Erythroblast (primary cell): ENCODE measurements around the gene ATG2B.

Experiments
- DNase-seq, 2 experiments: peaks; one replicate each; lab custom pipeline; 2025; lab: John Stamatoyannopoulos, UW
- GATA1 ChIP-seq: IDR thresholded peaks from 2 replicates; pipeline ENCODE4 v1.6.1; 2011; ENCODE audit warnings: low read depth, mild to moderate bottlenecking, control low read depth, low read length, moderate library complexity
- POLR2A ChIP-seq: IDR thresholded peaks from 2 replicates; pipeline ENCODE4 v1.6.1; 2011; ENCODE audit warnings: mild to moderate bottlenecking, low read length

Gene ATG2B

DNA sequence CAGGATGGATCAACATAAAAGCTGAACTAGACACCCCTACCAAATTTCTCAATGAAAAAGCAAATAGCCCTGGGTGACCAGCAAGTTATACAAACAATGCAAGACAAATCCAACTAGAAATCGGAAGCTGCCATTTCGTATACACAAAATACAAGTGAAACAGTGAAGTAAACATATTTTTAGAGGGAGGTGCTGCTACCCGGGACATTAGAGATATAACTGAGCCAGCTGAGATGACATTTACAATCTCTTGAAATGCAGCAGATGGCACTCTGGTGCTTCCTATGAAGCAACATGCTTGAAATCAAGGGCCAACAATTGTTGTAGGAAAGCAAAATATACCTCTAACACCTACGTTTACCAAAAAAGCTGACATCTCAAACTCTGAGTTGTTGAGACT, 81.7 kb downstream of the ATG2B start:
- peak; percentile 66 to 69 for DNase-seq
- TF ChIP-seq POLR2A = no peak
- no peak for TF ChIP-seq GATA1

GRCh38 chr14:96280104-96280503, 83.0 kb downstream of the ATG2B start:
- TF ChIP-seq POLR2A (no peak), GATA1 (no peak)
- DNase-seq = no peak

GRCh38 chr14:96279564-96279963, 83.6 kb downstream of the ATG2B start:
- TF ChIP-seq POLR2A = no peak
- no peak for TF ChIP-seq GATA1
- DNase-seq = no peak

DNA sequence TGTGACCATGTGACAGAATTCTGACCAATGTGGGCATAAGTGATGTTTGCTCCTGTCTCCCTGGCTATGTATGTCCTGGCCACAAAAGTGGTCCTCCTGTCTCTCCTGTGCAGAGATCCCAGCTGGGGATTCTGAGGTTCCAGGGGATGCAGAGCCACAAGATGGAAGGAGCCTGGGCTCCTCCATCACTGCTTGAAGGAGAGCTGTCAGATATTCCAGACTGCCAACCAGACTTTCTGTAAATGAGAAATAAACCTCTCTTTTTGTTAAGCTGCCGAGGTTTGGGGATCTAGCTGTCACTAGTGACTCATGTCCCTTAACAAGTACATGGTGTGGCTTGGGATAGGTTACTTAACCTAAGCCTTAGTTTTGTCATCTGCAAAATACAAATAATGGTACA, 85.3 kb downstream of the ATG2B start:
- no peak for DNase-seq
- TF ChIP-seq GATA1 = no peak
- no peak for TF ChIP-seq POLR2A

DNA sequence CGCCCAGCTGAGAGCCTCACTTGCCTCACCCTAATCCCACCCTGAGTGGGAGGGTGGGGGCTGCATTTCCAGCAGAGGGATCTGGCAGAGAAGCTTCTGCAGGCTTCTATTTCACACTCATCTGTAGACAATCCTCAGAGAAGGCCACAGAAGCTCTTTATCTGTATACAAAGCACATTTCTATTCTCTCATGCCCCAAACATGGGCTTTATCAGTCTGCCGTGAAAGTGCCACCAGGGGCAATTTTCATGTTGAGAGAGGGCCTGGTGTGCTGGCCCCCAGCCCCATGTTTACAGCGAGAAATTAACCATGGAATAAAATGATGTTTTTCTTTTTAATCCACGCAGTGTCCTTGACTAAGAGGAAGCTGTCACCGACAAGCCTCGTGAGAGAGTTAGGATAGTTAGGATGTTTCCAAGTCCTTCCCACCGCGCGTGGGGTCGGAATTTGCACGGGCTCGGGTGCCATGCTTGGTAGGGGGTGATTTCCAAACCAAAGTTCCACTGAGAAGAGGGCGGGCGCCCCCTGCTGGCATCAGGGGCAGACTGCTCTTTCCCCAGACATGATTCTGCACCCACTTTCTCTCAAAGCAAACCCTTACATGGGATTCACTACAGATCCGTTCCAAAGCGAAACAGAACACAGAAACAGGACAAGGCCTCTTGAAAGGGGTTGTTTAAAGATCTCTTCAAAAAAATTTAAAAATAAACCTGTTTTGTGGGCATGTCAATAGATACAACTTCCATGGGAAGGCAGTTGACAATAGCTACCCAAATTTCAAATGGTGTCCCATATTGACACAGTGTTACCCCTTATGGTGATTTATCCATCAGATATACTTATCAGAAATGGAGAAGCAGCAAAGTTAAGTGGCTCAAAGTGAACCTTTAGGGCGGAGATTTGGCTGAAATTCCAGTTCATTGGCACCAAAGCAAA, 87.7 kb downstream of the ATG2B start:
- DNase-seq = peak; percentile 62 to 78
- TF ChIP-seq POLR2A (no peak), GATA1 (no peak)

- no peak for TF ChIP-seq POLR2A
- no peak for TF ChIP-seq GATA1
- DNase-seq = no peak
These were observed 88.6 kb downstream of the ATG2B start for GRCh38 chr14:96274543-96274942.

- no peak for DNase-seq
These were observed 89.0 kb downstream of the ATG2B start for GRCh38 chr14:96274122-96274521.

DNA sequence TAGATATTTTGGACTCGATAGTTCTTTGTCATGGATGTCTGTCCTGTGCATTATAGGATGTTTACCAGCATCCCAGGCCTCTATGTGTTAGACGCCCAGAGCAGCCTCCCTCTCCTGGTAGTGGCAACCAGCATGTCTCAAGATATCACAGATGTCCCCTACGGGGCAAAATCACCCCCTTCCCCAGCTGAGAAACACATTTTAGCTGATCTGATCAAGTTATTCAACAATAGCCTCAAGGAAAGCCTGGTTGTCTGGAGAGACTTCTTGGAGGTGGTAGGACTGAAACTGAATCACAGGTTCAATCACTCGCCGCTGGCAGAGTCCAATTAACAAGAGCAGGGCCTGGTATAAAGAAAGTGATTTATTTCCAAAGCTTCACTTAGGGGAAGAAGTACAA, 89.5 kb downstream of the ATG2B start:
- no peak for TF ChIP-seq GATA1
- no peak for TF ChIP-seq POLR2A
- DNase-seq = no peak

More at GRCh38 chr14:96274122-96274521, 89.0 kb downstream of the ATG2B start:
- TF ChIP-seq GATA1 (no peak), POLR2A (no peak)

DNA sequence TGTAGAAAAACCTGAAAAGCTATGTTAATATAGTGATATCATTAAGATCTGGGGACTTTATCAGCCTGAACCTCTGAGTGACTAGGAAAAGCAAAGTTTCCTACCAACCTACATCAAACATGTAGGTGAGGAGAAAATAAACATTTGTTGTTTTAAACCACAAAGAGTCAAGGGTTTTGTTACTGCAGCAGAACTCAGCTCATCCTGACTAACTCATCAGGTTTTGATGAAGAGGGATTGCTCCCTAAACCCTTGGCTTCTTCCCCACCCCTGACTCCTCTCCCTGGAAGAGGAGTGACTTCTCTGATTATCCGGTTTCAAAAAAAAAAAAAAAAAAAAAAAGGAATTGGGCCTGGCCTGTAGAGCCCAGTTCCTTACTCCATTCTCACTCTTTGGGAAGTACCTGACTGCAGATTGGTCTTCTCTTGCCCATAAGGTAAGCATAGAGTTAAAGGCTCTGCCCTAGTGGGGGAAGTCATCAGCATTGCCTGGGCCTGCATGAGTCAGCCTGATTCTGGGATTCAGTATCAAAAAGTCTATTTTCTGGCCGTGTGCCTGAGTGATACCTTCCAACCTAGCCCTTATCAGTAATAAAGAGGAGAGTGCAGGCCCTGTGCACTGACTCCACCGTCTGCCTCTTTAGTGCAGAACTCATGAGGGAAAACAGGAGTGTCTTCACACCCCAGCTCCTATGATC, 90.2 kb downstream of the ATG2B start:
- DNase-seq = peak; percentile 18 to 31
- no peak for TF ChIP-seq POLR2A
- TF ChIP-seq GATA1 = no peak

GRCh38 chr14:96271421-96271762, 91.7 kb downstream of the ATG2B start:
- TF ChIP-seq GATA1 (no peak), POLR2A (no peak)
- DNase-seq = no peak

DNA sequence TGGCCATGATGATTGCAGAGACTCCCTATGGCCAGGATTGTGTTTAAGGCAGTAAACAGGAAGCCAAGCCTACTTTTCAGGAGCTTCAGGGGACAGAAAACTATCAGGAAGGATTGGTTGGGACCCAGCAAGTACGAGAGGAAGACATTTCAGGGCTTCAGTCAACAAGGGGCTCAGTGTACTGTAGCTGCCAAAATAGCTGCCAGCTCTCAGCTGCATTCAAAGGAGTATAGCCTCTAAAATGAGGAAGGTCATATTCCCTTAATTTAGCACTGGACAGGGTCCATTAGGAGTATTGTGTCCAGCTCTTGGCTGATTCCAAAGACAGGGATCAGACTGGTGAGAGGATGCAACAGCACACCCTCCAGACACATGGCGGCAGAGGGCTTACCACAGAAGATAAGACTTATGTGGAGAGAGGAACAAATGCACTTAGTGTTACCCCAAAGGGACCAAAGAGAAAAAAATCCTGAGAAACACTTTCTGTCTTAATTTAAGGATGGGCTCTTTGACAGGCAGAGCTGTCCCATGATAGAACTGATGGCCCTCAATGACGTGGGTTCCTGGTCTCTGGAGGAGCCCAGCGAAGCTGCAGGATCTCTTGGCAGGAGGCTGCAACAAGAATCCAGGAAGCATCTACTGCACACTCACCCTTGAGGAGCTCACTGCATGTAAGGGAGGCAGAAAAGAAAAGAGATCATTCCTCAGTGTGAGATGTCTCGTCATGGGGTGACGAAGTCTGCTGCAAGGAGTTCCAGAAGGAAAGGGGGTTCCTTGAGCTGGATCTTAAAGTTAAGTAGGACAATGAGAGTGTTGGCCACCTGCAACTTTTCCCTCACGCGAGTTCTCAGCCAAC, 92.3 kb downstream of the ATG2B start:
- TF ChIP-seq POLR2A = no peak
- TF ChIP-seq GATA1 = no peak
- DNase-seq = no peak

GRCh38 chr14:96269359-96269710, 93.8 kb downstream of the ATG2B start:
- no peak for TF ChIP-seq GATA1
- no peak for TF ChIP-seq POLR2A
- no peak for DNase-seq
